HEK293 (cell line): Measurements from ENCODE around the gene GNB5.
"Not testable (repeated sequence)": the region's sequence is repeated elsewhere in the genome, so short reads cannot be mapped to it uniquely, and the experiment has no call there.

ENCODE experiments used
- BCL11B ChIP-seq: fragments of 450-650 bp; formaldehyde crosslinking; IDR thresholded peaks from 2 replicates; pipeline ENCODE4 v1.5.1; 2016; ENCODE audit warnings: low read depth, missing biosample characterization, missing genetic modification characterization
- KLF16 ChIP-seq: fragments of 450-650 bp; formaldehyde crosslinking; IDR thresholded peaks from 2 replicates; pipeline ENCODE4 v1.5.1; 2017; ENCODE audit warnings: missing biosample characterization, missing genetic modification characterization
- ZFP3 ChIP-seq: fragments of 450-650 bp; formaldehyde crosslinking; IDR thresholded peaks from 2 replicates; pipeline ENCODE4 v1.5.1; 2016; ENCODE audit warnings: low read depth, missing biosample characterization, missing genetic modification characterization
- ZNF19 ChIP-seq: fragments of 450-650 bp; formaldehyde crosslinking; IDR thresholded peaks from 2 replicates; pipeline ENCODE4; 2016; ENCODE audit warnings: missing biosample characterization, missing genetic modification characterization, low read depth
- ZNF292 ChIP-seq: fragments of 450-650 bp; formaldehyde crosslinking; IDR thresholded peaks from 2 replicates; pipeline ENCODE4 v1.5.1; 2016; ENCODE audit warnings: low read depth, missing biosample characterization, missing genetic modification characterization, borderline replicate concordance
- TF ChIP-seq, protein P1 (sequence below): sonication (generic); formaldehyde crosslinking; IDR thresholded peaks from 2 replicates; pipeline ENCODE4 v1.8.1; 2022; ENCODE audit warnings: mild to moderate bottlenecking, moderate library complexity, missing genetic modification reagents
- TF ChIP-seq, protein P2 (sequence below): fragments of 450-650 bp; formaldehyde crosslinking; IDR thresholded peaks from 2 replicates; pipeline ENCODE4 v1.5.1; 2016; ENCODE audit warnings: missing biosample characterization, missing genetic modification characterization
- TF ChIP-seq, protein P3 (sequence below): fragments of 450-650 bp; formaldehyde crosslinking; IDR thresholded peaks from 2 replicates; pipeline ENCODE4 v1.5.1; 2016; ENCODE audit warnings: missing biosample characterization, missing genetic modification characterization

DNA sequence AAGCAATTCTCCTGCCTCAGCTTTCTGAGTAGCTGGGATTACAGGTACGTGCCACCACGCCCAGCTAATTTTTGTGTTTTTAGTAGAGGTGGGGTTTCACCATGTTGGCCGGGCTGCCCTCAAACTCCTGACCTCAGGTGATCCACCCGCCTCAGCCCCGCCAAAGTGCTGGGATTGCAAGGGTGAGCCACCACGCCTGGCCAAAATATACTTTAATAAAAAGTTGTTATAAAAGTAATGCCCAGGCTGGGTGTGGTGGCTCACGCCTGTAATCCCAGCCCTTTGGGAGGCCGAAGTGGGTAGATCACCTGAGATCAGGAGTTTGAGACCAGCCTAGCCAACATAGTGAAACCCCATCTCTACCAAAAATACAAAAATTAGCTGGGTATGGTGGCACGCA is 94.7 kb downstream of the GNB5 start:
- TF ChIP-seq KLF16 (tag by site-specific recombination); ZNF19 (tag by site-specific recombination); ZNF292; BCL11B (tag by site-specific recombination); ZFP3 (tag by site-specific recombination): not testable (repeated sequence)
- TF ChIP-seq, protein P1, sequence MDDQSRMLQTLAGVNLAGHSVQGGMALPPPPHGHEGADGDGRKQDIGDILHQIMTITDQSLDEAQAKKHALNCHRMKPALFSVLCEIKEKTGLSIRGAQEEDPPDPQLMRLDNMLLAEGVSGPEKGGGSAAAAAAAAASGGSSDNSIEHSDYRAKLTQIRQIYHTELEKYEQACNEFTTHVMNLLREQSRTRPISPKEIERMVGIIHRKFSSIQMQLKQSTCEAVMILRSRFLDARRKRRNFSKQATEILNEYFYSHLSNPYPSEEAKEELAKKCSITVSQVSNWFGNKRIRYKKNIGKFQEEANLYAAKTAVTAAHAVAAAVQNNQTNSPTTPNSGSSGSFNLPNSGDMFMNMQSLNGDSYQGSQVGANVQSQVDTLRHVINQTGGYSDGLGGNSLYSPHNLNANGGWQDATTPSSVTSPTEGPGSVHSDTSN (CRISPR knock-in tag), result not testable (repeated sequence)
- TF ChIP-seq, protein P2, sequence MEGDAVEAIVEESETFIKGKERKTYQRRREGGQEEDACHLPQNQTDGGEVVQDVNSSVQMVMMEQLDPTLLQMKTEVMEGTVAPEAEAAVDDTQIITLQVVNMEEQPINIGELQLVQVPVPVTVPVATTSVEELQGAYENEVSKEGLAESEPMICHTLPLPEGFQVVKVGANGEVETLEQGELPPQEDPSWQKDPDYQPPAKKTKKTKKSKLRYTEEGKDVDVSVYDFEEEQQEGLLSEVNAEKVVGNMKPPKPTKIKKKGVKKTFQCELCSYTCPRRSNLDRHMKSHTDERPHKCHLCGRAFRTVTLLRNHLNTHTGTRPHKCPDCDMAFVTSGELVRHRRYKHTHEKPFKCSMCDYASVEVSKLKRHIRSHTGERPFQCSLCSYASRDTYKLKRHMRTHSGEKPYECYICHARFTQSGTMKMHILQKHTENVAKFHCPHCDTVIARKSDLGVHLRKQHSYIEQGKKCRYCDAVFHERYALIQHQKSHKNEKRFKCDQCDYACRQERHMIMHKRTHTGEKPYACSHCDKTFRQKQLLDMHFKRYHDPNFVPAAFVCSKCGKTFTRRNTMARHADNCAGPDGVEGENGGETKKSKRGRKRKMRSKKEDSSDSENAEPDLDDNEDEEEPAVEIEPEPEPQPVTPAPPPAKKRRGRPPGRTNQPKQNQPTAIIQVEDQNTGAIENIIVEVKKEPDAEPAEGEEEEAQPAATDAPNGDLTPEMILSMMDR (tag by site-specific recombination), result not testable (repeated sequence)
- TF ChIP-seq, protein P3, sequence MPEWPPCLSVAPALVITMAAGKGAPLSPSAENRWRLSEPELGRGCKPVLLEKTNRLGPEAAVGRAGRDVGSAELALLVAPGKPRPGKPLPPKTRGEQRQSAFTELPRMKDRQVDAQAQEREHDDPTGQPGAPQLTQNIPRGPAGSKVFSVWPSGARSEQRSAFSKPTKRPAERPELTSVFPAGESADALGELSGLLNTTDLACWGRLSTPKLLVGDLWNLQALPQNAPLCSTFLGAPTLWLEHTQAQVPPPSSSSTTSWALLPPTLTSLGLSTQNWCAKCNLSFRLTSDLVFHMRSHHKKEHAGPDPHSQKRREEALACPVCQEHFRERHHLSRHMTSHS (tag by site-specific recombination), result not testable (repeated sequence)
